Transverse colon (tissue), 4 donors: Measurements from ENCODE around the gene SNRPF.
"Not testable (repeated sequence)": the region's sequence is repeated elsewhere in the genome, so short reads cannot be mapped to it uniquely, and the experiment has no call there.

Experiments used
- EP300 ChIP-seq: sonication (generic); formaldehyde crosslinking; IDR thresholded peaks from one replicate; pipeline ENCODE4 v1.6.1; 2017; ENCODE audit warnings: antibody characterized with exemption, low read depth
- POLR2A ChIP-seq: fragments of 450-650 bp; IDR thresholded peaks from one replicate; pipeline ENCODE4 v1.6.1; 2016; ENCODE audit warnings: antibody characterized with exemption, mild to moderate bottlenecking, moderate library complexity
- POLR2AphosphoS5 ChIP-seq, 3 donors: sonication (generic); formaldehyde crosslinking; IDR thresholded peaks; one replicate each; pipeline ENCODE4 v1.6.1; 2016; ENCODE audit warnings: antibody characterized with exemption in 3 of 3
- TF ChIP-seq, protein P1 (sequence below), 5 experiments: fragments of 200-600 bp in 3 of 5; fragments of 450-650 bp in 2 of 5; sonication (generic) in 3 of 5; IDR thresholded peaks; 1 replicate in 2 of 5; 2 replicates in 3 of 5; pipeline ENCODE4 v1.5.1; 2016 to 2017; ENCODE audit warnings: antibody characterized with exemption in 5 of 5, inconsistent platforms in 3 of 5, mild to moderate bottlenecking in 2 of 5, moderate library complexity in 1 of 5

DNA sequence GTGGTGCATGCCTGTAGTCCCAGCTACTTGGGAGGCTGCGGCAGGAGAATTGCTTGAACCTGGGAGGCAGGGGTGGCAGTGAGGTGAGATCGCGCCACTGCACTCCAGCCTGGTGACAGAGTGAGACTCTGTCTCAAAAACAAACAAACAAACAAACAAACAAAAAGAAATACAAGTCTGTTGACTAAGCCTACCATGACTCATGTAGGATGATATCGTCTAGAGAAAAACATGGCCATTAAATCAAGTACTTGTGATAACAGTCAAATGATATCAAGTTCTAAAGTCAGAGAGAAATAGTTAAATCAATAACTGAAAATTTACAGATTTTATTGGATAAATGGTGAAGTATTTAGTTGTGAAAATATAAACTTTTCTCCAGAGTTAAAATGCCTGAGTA lies 46.6 kb upstream of the SNRPF start:
- TF ChIP-seq POLR2AphosphoS5 (IDR thresholded peaks at IDR 0.05); EP300; POLR2A: not testable (repeated sequence)
- TF ChIP-seq, protein P1, sequence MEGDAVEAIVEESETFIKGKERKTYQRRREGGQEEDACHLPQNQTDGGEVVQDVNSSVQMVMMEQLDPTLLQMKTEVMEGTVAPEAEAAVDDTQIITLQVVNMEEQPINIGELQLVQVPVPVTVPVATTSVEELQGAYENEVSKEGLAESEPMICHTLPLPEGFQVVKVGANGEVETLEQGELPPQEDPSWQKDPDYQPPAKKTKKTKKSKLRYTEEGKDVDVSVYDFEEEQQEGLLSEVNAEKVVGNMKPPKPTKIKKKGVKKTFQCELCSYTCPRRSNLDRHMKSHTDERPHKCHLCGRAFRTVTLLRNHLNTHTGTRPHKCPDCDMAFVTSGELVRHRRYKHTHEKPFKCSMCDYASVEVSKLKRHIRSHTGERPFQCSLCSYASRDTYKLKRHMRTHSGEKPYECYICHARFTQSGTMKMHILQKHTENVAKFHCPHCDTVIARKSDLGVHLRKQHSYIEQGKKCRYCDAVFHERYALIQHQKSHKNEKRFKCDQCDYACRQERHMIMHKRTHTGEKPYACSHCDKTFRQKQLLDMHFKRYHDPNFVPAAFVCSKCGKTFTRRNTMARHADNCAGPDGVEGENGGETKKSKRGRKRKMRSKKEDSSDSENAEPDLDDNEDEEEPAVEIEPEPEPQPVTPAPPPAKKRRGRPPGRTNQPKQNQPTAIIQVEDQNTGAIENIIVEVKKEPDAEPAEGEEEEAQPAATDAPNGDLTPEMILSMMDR (IDR thresholded peaks at IDR 0.05): not testable (repeated sequence)
